ENCODE data around the gene HARS1.
A peak's percentile ranks its signal among the peaks of the same experiment; 100 is the strongest.
"Not testable (repeated sequence)": the region's sequence is repeated elsewhere in the genome, so short reads cannot be mapped to it uniquely, and the experiment has no call there.

Gene HARS1

GRCh38 chr5:140690941-140691924, at the start of gene HARS1, which contains the start of gene HARS2:
TSS of gene HARS1 (minus strand) at chr5:140691370. CDS start at chr5:140691304, 66 bp downstream.
TSS of gene HARS2 (plus strand) at chr5:140691455. CDS start at chr5:140691649, 194 bp downstream.
- DNase-seq (ENCODE audit: low spot score) = peak; percentile 87

- no peak for DNase-seq (ENCODE audit: low spot score)
These were observed 46.3 kb upstream of the HARS1 start for GRCh38 chr5:140737486-140737885.

- no peak for DNase-seq (ENCODE audit: low spot score)
These were observed 43.2 kb upstream of the HARS1 start for GRCh38 chr5:140734354-140734753.

GRCh38 chr5:140733098-140733497, 41.9 kb upstream of the HARS1 start:
- no peak for DNase-seq (ENCODE audit: low spot score)

DNA sequence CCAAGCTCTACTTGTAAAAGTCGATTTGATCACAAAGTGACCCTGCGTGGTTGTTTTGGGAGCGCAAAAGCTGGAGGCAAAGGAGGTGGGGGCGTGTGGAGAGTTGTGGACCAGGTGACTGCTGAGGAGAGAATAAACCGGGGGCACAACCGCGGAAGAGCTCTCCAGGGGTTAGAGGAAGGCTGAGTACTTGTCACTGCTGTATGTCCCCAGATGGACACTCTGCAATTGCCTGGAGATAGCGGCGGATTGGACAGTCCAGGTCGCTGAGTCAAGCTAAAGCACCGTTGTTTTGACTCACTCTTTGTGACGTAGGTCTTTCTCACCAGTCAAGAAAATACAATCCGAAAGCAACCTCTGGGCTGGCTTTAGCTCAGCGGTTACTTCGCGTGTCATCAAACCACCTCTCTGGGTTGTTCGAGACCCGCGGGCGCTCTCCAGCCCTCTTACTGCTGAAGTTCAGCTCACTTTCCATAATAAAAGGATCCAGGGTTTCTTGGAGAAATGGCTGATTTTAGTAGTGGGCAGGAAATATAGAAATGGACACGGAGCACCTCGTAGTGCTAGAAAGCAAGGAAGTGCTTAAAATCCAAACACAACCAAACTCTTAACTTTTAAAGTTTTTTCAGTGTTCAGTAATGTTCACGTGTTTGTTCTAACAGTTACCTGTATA, 34.8 kb upstream of the HARS1 start:
- DNase-seq (ENCODE audit: low spot score) = peak; percentile 59

DNA sequence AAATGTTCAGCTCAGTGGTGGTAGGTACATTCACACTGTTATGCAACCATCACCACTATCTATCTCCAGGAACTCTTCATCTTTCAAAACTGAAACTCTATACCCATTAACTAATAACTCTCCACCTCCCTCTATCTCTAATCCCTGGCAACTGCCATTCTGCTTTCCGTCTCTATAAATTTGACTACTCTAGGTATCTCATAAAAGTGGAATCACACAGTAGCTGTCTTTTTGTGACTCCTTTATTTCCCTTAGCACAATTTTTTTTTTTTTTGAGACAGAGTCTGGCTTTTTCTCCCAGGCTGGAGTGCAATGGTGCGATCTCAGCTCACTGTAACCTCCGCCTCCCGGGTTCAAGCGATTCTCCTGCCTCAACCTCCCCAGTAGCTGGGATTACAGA, 30.2 kb upstream of the HARS1 start:
- DNase-seq (ENCODE audit: low spot score) = not testable (repeated sequence)

DNA sequence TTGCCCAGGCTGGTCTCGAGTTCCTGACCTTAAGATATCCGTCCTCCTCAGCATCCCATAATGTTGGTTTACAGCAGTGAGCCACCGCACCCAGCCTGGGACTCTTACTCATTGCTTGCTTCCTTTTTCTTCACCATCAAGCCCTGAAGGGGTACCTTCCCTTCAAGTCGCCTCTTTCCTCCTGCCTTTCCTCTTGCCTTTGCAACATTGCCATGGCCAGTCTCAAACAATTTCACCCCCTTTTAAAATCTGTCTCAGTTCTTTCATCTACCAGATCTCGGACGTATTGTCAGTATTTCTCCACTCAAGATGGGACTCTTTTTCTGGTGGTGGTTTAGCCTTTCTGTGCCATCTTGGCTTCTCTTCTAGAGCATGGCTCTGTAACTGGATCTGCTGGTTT, 29.6 kb upstream of the HARS1 start:
- not testable (repeated sequence) for DNase-seq (ENCODE audit: low spot score)

- no peak for DNase-seq (ENCODE audit: low spot score)
These were observed 27.1 kb upstream of the HARS1 start for GRCh38 chr5:140718266-140718592.

DNA sequence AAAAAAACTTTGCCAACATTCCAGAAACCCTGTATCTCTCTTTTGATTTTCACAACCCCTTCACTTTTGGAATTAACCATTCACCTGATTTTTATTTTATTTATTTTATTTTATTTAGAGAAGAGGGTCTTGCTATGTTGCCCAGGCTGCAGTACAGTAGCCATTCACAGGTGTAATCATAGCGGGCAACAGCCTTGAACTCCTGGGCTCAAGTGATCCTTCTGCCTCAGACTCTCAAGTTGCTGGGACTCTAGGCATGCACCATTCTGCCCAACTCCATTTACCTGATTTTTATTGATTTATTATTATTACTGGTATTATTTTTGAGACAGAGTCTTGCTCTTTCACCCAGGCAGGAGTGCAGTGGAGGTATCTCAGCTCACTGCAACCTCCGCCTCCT, 25.1 kb upstream of the HARS1 start:
- not testable (repeated sequence) for DNase-seq (ENCODE audit: low spot score)

- no peak for DNase-seq (ENCODE audit: low spot score)
These were observed 22.5 kb upstream of the HARS1 start for GRCh38 chr5:140713562-140714094.

GRCh38 chr5:140711794-140712193, 20.6 kb upstream of the HARS1 start:
- DNase-seq (ENCODE audit: low spot score) = no peak

DNA sequence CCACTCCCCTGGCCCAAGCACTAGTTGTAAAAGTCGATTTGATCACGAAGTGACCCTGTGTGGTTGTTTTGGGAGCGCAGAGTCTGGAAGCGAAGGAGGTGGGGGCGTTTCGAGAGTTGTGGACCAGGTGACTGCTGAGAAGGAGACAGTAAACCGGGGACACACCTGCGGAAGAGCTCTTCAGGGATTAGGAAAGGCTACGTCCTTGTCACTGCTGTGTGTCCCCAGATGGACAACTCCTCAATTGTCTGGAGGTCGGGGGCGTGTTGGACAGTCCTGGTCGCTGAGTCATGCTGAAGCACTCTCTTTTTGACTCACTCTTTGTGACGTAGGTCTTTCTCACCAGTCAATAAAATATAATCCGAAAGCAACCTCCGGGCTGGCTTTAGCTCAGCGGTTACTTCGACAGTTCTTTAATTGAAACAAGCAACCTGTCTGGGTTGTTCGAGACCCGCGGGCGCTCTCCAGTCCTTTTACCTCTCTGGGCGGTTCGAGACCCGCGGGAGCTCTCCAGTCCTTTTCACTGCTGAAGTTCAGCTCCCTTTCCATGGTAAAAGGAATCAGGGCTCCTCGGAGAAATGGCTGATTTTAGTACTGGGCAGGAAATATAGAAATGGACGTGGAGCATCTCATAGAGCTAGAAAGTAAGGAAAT, 19.9 kb upstream of the HARS1 start:
- DNase-seq (ENCODE audit: low spot score) = peak; percentile 97

GRCh38 chr5:140708787-140709186, 17.6 kb upstream of the HARS1 start:
- DNase-seq (ENCODE audit: low spot score) = not testable (repeated sequence)

GRCh38 chr5:140707812-140708211, 16.6 kb upstream of the HARS1 start:
- DNase-seq (ENCODE audit: low spot score) = no peak

- peak; percentile 96 for DNase-seq (ENCODE audit: low spot score)
These were observed 9.3 kb upstream of the HARS1 start, which contains the start of gene ZMAT2 for GRCh38 chr5:140700177-140701144. TSS of gene ZMAT2 (plus strand) at chr5:140700447. CDS start at chr5:140700461, 14 bp downstream.

DNA sequence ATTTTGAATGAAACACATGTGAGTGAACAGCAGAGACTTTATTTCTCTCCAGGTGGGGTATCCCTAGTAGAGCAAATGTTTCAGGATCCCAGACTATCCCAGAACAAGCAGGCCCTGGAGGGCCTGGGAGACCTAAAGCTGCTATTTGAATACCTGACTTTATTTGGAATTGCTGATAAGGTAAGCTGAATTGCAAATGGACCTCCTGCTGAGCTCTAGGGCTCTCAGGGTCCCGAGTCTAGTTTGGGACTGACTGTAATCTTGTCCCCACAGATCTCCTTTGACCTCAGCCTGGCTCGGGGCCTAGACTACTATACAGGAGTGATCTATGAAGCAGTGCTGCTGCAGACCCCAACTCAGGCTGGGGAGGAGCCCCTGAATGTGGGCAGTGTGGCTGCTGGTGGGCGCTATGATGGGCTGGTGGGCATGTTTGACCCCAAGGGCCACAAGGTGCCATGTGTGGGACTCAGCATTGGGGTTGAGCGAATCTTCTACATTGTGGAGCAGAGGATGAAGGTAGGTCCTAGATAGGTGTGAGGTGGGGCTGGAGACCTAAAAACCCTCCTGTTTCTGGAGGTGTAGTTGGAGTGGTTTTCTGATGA, 5.8 kb upstream of the HARS1 start:
- DNase-seq (ENCODE audit: low spot score) = no peak

GRCh38 chr5:140694276-140694675, 3.1 kb upstream of the HARS1 start:
- no peak for DNase-seq (ENCODE audit: low spot score)

DNA sequence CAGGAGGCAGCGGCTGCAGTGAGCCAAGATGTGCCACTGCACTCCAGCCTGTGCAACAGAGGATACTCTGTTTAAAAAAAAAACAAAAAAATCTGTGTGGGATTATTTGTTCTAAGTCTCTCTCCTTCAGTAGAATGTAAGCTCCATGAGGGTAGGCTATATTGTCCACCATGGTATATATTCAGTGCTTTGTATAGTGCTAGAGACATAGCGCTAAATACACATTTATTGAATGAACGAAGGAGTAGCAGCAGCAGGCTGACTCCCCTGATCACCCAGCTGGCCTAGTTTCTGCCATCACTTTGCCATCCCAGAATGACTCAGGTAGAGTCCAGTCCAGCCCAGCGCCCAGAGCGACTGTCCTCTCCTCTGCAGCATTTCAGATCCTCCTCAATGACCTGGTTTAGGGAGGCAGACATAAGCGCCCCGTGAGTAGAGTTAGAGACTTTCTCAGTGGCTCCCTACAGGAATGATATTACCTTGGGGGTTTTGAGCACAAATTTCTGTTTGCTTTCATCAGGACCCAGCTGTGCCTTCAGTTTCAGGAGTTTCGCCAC, 716 bp downstream of the HARS1 start:
- no peak for DNase-seq (ENCODE audit: low spot score)

GRCh38 chr5:140678993-140679392, 12.2 kb downstream of the HARS1 start:
- no peak for DNase-seq (ENCODE audit: low spot score)

DNA sequence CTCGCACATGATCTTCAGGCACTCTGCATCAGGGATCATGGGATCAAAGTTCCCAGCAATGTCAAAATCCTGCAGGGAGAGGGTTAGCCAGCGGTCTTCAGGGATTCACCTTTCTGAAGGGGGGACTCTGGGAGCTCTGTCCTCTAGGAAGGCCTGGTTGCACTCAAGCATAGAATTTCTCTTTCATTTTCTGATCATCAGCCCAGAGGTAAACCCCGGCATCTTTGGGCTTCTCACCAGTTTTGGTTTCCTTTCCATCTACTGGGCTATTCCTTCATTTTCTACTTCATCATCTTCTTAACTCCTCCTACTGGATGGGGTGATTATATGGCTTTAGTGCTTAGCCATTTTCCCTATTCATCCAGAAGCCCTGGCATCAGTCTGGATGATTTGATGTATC, 13.2 kb downstream of the HARS1 start:
- no peak for DNase-seq (ENCODE audit: low spot score)

Data from CD4-positive, alpha-beta T cell treated with Interleukin-15 for 4 hours (primary cell).